ENCODE measurements around the gene SLC28A1. TPM values are rescaled to one million over a fixed set of nuclear protein-coding genes. Genes with fewer than 3 reads are reported as not detected.
A peak's percentile ranks its signal among the peaks of the same experiment; 100 is the strongest.
"Not testable (repeated sequence)": the region's sequence is repeated elsewhere in the genome, so short reads cannot be mapped to it uniquely, and the experiment has no call there.

SLC28A1 gene
- total RNA-seq, 2 experiments from 2014 or later, result not detected

DNA sequence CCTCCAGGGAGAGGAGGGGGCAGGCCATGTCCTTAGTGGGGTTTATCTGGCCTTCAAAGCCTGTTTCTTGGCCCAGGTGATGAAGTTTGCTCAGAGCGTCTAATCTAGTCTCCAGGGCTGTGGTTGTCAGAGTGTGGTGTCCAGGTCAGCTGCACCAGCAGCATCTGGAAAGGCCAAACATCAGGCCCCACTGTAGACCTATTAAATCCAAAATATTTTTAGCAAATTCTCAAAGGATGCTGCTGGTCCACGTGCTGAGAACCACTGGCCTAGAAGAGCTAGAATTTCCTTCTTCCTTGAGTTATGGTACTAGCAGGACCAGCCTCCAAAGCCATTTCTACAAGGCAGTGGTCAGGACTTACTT, 28.9 kb downstream of the SLC28A1 start:
- no peaks in the 10 kb centered on the region for H3K9me3 Mint-ChIP-seq
- peaks cover 20% of the 10 kb centered on the region for H3K4me1 Mint-ChIP-seq
- peaks cover 2% of the 10 kb centered on the region for H3K36me3 Mint-ChIP-seq
- no peak for DNase-seq
- no peak for ATAC-seq (ENCODE audit: low read depth)
- POLR2A ChIA-PET, result no interaction called here
- H3K27me3 Mint-ChIP-seq, result no peaks in the 10 kb centered on the region
- no peak overlapping the region for H3K27ac Mint-ChIP-seq
- no peak overlapping the region for H3K4me3 Mint-ChIP-seq

GRCh38 chr15:84914351-84914750, 29.9 kb downstream of the SLC28A1 start:
- POLR2A ChIA-PET, result interaction anchor here (0.6 to 0.7 kb wide), 2 partner anchors 24 to 312 kb away, joined by 3 to 9 read pairs; no protein-coding TSS in a partner anchor
- Mint-ChIP-seq H3K36me3 (peaks cover 2% of the 10 kb centered on the region), H3K9me3 (no peaks in the 10 kb centered on the region), H3K4me1 (peaks cover 20% of the 10 kb centered on the region), H3K27ac (peak overlapping the region; percentile 92), H3K27me3 (no peaks in the 10 kb centered on the region), H3K4me3 (peak overlapping the region; percentile 92)
- DNase-seq (no peak), ATAC-seq (ENCODE audit: low read depth) (no peak)

- Mint-ChIP-seq H3K4me3 (peak overlapping the region; percentile 92), H3K27me3 (no peaks in the 10 kb centered on the region), H3K4me1 (peaks cover 20% of the 10 kb centered on the region), H3K9me3 (no peaks in the 10 kb centered on the region), H3K36me3 (peaks cover 2% of the 10 kb centered on the region), H3K27ac (peak overlapping the region; percentile 92)
- POLR2A ChIA-PET, result interaction anchor here (0.6 to 0.7 kb wide), 2 partner anchors 25 to 313 kb away, joined by 3 to 9 read pairs; no protein-coding TSS in a partner anchor
- peak; percentile 99 for ATAC-seq (ENCODE audit: low read depth)
- peak; percentile 63 for DNase-seq
These were observed 30.6 kb downstream of the SLC28A1 start for GRCh38 chr15:84914909-84915605.

- Mint-ChIP-seq H3K36me3 (peaks cover 2% of the 10 kb centered on the region), H3K4me3 (peak overlapping the region; percentile 52), H3K27me3 (no peaks in the 10 kb centered on the region), H3K27ac (peak overlapping the region; percentile 92), H3K4me1 (peaks cover 20% of the 10 kb centered on the region), H3K9me3 (no peaks in the 10 kb centered on the region)
- no peak for DNase-seq
- ATAC-seq (ENCODE audit: low read depth), result no peak
- POLR2A ChIA-PET, result no interaction called here
These were observed 31.1 kb downstream of the SLC28A1 start for GRCh38 chr15:84915606-84915958.

DNA sequence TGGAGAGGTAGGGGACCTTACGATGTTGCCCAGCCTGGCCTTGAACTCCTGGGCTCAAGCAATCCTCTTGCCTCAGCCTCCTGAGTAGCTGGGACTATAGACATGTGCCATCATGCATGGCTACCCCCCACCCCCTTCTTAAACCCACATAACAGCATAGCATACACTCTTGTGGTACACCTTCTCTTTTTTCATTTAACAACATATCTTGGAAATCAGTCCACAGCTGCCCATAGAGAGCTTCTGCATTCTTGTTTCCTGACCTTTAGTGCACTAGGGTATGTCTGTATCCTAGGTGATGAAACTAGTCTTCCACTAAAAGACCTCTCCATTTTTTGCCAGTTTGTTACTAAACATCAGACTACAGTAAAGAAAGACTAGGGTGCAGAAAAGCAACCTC, 33.0 kb downstream of the SLC28A1 start:
- POLR2A ChIA-PET, result no interaction called here
- Mint-ChIP-seq H3K4me1 (peaks cover 13% of the 10 kb centered on the region), H3K27me3 (no peaks in the 10 kb centered on the region), H3K9me3 (no peaks in the 10 kb centered on the region), H3K36me3 (peaks cover 2% of the 10 kb centered on the region), H3K27ac (no peak overlapping the region), H3K4me3 (no peak overlapping the region)
- DNase-seq (no peak), ATAC-seq (ENCODE audit: low read depth) (no peak)

GRCh38 chr15:84919106-84919667, 34.7 kb downstream of the SLC28A1 start:
- POLR2A ChIA-PET, result no interaction called here
- no peak for ATAC-seq (ENCODE audit: low read depth)
- DNase-seq, result no peak
- Mint-ChIP-seq H3K27me3 (no peaks in the 10 kb centered on the region), H3K4me3 (no peak overlapping the region), H3K36me3 (peaks cover 2% of the 10 kb centered on the region), H3K4me1 (peaks cover 11% of the 10 kb centered on the region), H3K27ac (no peak overlapping the region), H3K9me3 (no peaks in the 10 kb centered on the region)

GRCh38 chr15:84921121-84921520, 36.7 kb downstream of the SLC28A1 start:
- Mint-ChIP-seq H3K4me1 (no peaks in the 10 kb centered on the region), H3K27me3 (no peaks in the 10 kb centered on the region), H3K9me3 (no peaks in the 10 kb centered on the region), H3K27ac (no peak overlapping the region), H3K4me3 (no peak overlapping the region), H3K36me3 (no peaks in the 10 kb centered on the region)
- ATAC-seq (ENCODE audit: low read depth) (no peak), DNase-seq (no peak)
- POLR2A ChIA-PET, result no interaction called here

GRCh38 chr15:84922530-84922929, 38.1 kb downstream of the SLC28A1 start:
- H3K27ac Mint-ChIP-seq, result no peak overlapping the region
- ATAC-seq (ENCODE audit: low read depth) (no peak), DNase-seq (no peak)
- no peaks in the 10 kb centered on the region for H3K9me3 Mint-ChIP-seq
- H3K36me3 Mint-ChIP-seq, result no peaks in the 10 kb centered on the region
- H3K4me1 Mint-ChIP-seq, result no peaks in the 10 kb centered on the region
- no peak overlapping the region for H3K4me3 Mint-ChIP-seq
- no peaks in the 10 kb centered on the region for H3K27me3 Mint-ChIP-seq
- POLR2A ChIA-PET, result no interaction called here

DNA sequence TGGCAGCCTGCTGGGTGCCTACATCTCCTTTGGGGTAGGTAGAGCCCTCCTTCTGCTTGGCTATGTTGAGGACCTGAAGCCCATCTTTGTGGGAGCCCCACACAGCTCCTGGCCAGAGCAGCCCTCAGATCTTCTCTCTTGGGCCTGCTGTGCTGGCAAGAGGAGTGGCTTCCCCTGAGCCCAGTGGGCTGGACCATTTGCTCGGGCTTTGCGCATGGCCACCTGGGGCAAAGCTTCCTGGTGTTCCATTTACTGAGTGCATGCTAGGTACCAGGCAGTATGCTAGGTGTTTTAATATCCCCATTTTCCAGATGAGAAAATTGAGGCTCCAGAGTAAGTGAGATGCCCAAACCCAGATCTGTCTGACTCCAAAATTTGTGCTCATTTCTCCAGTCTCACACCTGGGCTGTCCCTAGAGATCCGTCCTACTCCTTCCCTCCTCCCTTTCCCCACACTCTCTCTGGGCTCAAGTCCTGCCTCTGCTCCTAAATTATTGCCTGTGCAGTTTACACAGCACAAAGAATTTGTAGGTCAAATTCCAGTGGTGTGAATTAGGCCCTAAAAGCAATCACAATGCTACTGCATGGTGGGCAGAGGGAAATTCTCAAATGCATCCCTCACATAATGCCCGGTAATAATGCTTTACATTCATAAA, 39.7 kb downstream of the SLC28A1 start:
- ATAC-seq (ENCODE audit: low read depth) (no peak), DNase-seq (no peak)
- peaks cover 5% of the 10 kb centered on the region for H3K4me1 Mint-ChIP-seq
- no peak overlapping the region for H3K4me3 Mint-ChIP-seq
- no peaks in the 10 kb centered on the region for H3K9me3 Mint-ChIP-seq
- H3K27me3 Mint-ChIP-seq, result no peaks in the 10 kb centered on the region
- no peaks in the 10 kb centered on the region for H3K36me3 Mint-ChIP-seq
- POLR2A ChIA-PET, result no interaction called here
- no peak overlapping the region for H3K27ac Mint-ChIP-seq

DNA sequence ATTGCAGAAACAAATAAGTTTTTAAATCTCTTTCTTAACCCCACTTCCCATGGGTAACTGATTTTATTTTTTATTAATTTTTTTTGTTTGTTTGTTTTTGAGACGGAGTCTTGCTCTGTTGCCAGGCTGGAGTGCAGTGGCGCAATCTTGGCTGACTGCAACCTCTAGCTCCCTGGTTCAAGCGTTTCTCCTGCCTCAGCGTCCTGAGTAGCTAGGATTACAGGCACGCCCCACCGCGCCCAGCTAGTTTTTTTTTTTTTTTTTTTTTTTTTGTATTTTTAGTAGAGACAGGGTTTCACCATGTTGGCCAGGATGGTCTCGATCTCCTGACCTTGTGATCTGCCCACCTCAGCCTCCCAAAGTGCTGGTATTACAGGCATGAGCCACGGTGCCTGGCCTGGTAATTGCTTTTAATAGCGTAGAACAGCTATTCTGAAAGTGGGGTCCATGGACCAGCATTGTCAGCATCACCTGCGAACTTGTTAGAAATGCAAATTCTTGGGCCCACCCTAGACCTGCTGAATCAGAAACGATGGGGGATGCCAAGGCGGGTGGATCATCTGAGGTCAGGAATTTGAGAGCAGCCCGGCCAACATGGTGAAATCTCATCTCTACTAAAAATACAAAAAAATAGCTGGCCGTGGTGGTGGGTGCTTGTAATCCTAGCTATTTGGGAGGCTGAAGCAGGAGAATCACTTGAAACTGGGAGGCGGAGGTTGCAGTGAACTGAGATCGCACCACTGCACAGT, 40.5 kb downstream of the SLC28A1 start:
- H3K4me3 Mint-ChIP-seq; H3K27ac Mint-ChIP-seq; H3K4me1 Mint-ChIP-seq; H3K27me3 Mint-ChIP-seq; H3K36me3 Mint-ChIP-seq; DNase-seq; ATAC-seq (ENCODE audit: low read depth); POLR2A ChIA-PET; H3K9me3 Mint-ChIP-seq: not testable (repeated sequence)

DNA sequence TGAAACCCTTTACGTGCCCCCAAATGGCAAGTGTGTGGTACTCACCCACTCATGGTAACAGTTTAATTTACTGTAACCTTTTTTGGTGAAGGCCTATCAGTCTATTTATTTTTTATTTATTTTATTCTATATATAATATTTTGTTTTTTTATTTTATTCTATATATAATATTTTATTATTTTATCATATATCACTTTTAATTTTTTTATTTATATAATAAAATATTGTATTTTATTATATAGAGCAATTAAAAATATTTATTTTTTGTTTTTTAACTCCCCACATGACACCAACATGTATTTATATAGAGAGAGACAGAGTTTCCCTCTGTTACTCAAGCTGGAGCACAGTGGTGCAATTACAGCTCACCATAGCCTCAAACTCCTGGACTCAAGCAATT, 41.4 kb downstream of the SLC28A1 start:
- POLR2A ChIA-PET, result no interaction called here
- H3K9me3 Mint-ChIP-seq, result no peaks in the 10 kb centered on the region
- ATAC-seq (ENCODE audit: low read depth) (no peak), DNase-seq (no peak)
- H3K4me1 Mint-ChIP-seq, result peaks cover 5% of the 10 kb centered on the region
- H3K27me3 Mint-ChIP-seq, result peaks cover 3% of the 10 kb centered on the region
- H3K4me3 Mint-ChIP-seq, result no peak overlapping the region
- no peaks in the 10 kb centered on the region for H3K36me3 Mint-ChIP-seq
- H3K27ac Mint-ChIP-seq, result no peak overlapping the region

GRCh38 chr15:84926491-84927230, 42.2 kb downstream of the SLC28A1 start:
- no peaks in the 10 kb centered on the region for H3K36me3 Mint-ChIP-seq
- H3K9me3 Mint-ChIP-seq, result no peaks in the 10 kb centered on the region
- no peak for DNase-seq
- H3K27ac Mint-ChIP-seq, result no peak overlapping the region
- no peak for ATAC-seq (ENCODE audit: low read depth)
- no peak overlapping the region for H3K4me3 Mint-ChIP-seq
- POLR2A ChIA-PET, result no interaction called here
- peaks cover 5% of the 10 kb centered on the region for H3K4me1 Mint-ChIP-seq
- peaks cover 3% of the 10 kb centered on the region for H3K27me3 Mint-ChIP-seq

GRCh38 chr15:84928843-84929168, 44.3 kb downstream of the SLC28A1 start:
- POLR2A ChIA-PET, result interaction anchor here (1.2 kb wide), 1 partner anchor 275 kb away, joined by 6 read pairs; the partner anchor contains the start of gene WDR73
- Mint-ChIP-seq H3K4me3 (no peak overlapping the region), H3K27ac (no peak overlapping the region), H3K4me1 (peaks cover 5% of the 10 kb centered on the region), H3K9me3 (no peaks in the 10 kb centered on the region), H3K27me3 (peaks cover 6% of the 10 kb centered on the region), H3K36me3 (no peaks in the 10 kb centered on the region)
- DNase-seq, result no peak
- no peak for ATAC-seq (ENCODE audit: low read depth)

Data from activated naive CD8-positive, alpha-beta T cell treated with anti-CD3 and anti-CD28 coated beads, Interleukin-2, amount 10 ng/mL, durations not matched to agents 7 days and 5 days (primary cell).